Right lobe of liver (tissue), 4 donors: ENCODE results near the gene PAXX.

Source experiments
- POLR2A ChIP-seq: fragments of 450-650 bp; IDR thresholded peaks from one replicate; pipeline ENCODE4 v1.6.1; 2017; ENCODE audit warnings: antibody characterized with exemption, mild to moderate bottlenecking
- TF ChIP-seq, protein P1 (sequence below), 4 donors: fragments of 200-600 bp in 3 of 4; fragments of 450-650 bp in 1 of 4; IDR thresholded peaks; one replicate each; pipeline versions ENCODE4 v1.5.1 to v1.8.0; 2016 to 2022; ENCODE audit warnings: antibody characterized with exemption in 4 of 4, mild to moderate bottlenecking in 2 of 4
- donor health status: DM: no; HTN: no; CAD: no.
- donor health status: DM: no; HTN: no; CAD: no.
- donor health status: DM: no; HTN: yes; CAD: no.

DNA sequence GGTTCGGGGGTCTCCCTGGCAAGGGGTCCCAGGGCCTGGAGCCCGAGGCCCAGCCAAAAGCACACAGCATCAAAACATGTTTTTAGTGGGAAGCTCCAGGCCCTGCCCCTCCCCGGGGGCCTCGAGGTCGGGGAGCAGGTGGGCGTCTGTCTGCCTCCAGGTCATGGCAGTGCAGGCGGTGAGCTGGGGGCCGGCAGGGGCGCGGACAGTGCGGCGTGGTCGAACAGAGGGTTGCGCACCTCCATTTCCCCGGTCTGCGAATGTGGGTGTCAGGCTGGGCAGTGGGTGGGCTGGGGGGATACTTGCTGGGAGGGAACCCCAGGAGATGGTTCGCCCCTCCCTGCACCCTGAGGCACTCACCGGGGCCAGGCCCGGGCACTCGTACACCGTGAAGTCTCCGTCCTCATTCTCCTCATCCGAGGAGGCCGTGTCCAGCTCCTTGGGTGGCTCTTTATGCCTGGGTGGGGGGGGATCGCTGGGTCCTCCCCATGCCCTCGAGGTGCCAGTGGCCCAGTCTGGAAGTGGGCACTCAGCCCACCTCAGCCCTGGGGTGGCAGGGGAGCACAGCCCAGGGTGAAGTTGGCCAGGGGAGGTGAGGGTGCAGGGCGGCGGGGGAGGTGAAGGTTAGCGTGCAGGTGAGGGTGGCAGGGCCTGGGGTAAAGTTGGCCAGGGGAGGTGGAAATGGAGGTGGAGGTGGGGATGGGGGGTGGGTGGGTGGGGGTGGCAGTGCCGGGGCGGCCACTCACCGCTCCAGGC is 47.6 kb downstream of the PAXX start:
- TF ChIP-seq POLR2A, result no peak
- TF ChIP-seq, protein P1, sequence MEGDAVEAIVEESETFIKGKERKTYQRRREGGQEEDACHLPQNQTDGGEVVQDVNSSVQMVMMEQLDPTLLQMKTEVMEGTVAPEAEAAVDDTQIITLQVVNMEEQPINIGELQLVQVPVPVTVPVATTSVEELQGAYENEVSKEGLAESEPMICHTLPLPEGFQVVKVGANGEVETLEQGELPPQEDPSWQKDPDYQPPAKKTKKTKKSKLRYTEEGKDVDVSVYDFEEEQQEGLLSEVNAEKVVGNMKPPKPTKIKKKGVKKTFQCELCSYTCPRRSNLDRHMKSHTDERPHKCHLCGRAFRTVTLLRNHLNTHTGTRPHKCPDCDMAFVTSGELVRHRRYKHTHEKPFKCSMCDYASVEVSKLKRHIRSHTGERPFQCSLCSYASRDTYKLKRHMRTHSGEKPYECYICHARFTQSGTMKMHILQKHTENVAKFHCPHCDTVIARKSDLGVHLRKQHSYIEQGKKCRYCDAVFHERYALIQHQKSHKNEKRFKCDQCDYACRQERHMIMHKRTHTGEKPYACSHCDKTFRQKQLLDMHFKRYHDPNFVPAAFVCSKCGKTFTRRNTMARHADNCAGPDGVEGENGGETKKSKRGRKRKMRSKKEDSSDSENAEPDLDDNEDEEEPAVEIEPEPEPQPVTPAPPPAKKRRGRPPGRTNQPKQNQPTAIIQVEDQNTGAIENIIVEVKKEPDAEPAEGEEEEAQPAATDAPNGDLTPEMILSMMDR (IDR thresholded peaks at IDR 0.05), result no peak
